K562 (cell line): ENCODE data around the gene TENM3.

Source experiments
- BRCA1 ChIP-seq, 2 experiments: fragments of 450-650 bp in 1 of 2; sonication (generic) in 1 of 2; formaldehyde crosslinking in 1 of 2; IDR thresholded peaks; 2 replicates each; pipeline versions ENCODE4 v1.5.0 to v1.6.1; 2017 to 2020; ENCODE audit warnings: mild to moderate bottlenecking in 1 of 2, missing genetic modification reagents in 1 of 2
- CHD4 ChIP-seq: fragments of 200-600 bp; sonication (generic); IDR thresholded peaks from 3 replicates; pipeline ENCODE4 v1.6.1; 2012; ENCODE audit warnings: low read depth, mild to moderate bottlenecking, mixed read lengths, low read length, inconsistent platforms; ENCODE audit not compliant: insufficient read depth, insufficient replicate concordance, poor library complexity, severe bottlenecking
- FIP1L1 ChIP-seq: fragments of 200-400 bp; formaldehyde crosslinking; IDR thresholded peaks from 2 replicates; pipeline ENCODE4 v1.6.1; 2018; ENCODE audit warnings: mild to moderate bottlenecking, low read depth, low read length; ENCODE audit not compliant: poor library complexity, severe bottlenecking
- GATAD2A ChIP-seq: fragments of 450-650 bp; IDR thresholded peaks from 2 replicates; pipeline ENCODE4 v1.6.1; 2017
- GATAD2B ChIP-seq: fragments of 450-650 bp; IDR thresholded peaks from 2 replicates; pipeline ENCODE4 v1.6.1; 2017; ENCODE audit warnings: mild to moderate bottlenecking, borderline replicate concordance
- NBN ChIP-seq: fragments of 450-650 bp; IDR thresholded peaks from 2 replicates; pipeline ENCODE4 v1.6.1; 2016; ENCODE audit warnings: low read depth, mild to moderate bottlenecking
- RFX5 ChIP-seq: IDR thresholded peaks from 2 replicates; pipeline ENCODE4 v1.6.1; 2011; ENCODE audit warnings: low read depth, mild to moderate bottlenecking, improper control_type of control experiment, low read length
- SRSF9 ChIP-seq: fragments of 200-400 bp; formaldehyde crosslinking; IDR thresholded peaks from 2 replicates; pipeline ENCODE4 v1.6.1; 2017; ENCODE audit warnings: low read depth, low read length, borderline replicate concordance
- TF ChIP-seq, protein P1 (sequence below), 2 experiments: IDR thresholded peaks; 2 replicates each; pipeline ENCODE4 v1.6.1; 2012; ENCODE audit warnings: improper control_type of control experiment in 2 of 2, low read depth in 2 of 2, low read length in 2 of 2, borderline replicate concordance in 1 of 2
- TF ChIP-seq, protein P2 (sequence below), 3 experiments: IDR thresholded peaks in 2 of 3; conservative IDR thresholded peaks in 1 of 3; 2 replicates each; pipeline ENCODE4 v1.5.1; 2011 to 2012; ENCODE audit warnings: low read length in 3 of 3, mild to moderate bottlenecking in 3 of 3, control low read depth in 2 of 3, improper control_type of control experiment in 1 of 3, inconsistent platforms in 1 of 3, low read depth in 1 of 3, mixed read lengths in 1 of 3, moderate library complexity in 1 of 3; ENCODE audit not compliant: insufficient read depth in 2 of 3
- TF ChIP-seq, protein P3 (sequence below): fragments of 450-650 bp; IDR thresholded peaks from 2 replicates; pipeline ENCODE4 v1.6.1; 2016
- TF ChIP-seq, protein P4 (sequence below): sonication (generic); formaldehyde crosslinking; IDR thresholded peaks from 2 replicates; pipeline ENCODE4 v1.8.0; 2023; ENCODE audit warnings: mild to moderate bottlenecking, missing genetic modification reagents

DNA sequence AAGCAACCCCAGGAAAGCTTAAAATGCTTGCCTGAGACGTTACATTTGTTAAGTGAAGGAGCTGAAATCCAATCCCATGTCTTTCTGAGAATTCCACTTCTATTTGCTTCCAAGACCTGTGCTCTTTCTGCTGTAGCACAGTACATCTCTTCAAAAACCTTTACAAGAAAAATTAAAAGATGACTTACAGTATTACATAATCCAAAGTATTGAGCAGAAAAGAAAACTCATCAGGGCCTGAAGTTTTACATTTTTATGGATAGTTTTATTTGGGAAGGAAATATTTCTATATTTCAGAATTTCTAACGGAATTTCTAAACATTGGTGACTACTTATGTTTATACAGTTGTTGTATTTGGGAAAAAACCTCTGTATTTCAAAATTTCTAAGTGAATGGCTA lies 276.3 kb downstream of the TENM3 start:
- TF ChIP-seq, protein P1, sequence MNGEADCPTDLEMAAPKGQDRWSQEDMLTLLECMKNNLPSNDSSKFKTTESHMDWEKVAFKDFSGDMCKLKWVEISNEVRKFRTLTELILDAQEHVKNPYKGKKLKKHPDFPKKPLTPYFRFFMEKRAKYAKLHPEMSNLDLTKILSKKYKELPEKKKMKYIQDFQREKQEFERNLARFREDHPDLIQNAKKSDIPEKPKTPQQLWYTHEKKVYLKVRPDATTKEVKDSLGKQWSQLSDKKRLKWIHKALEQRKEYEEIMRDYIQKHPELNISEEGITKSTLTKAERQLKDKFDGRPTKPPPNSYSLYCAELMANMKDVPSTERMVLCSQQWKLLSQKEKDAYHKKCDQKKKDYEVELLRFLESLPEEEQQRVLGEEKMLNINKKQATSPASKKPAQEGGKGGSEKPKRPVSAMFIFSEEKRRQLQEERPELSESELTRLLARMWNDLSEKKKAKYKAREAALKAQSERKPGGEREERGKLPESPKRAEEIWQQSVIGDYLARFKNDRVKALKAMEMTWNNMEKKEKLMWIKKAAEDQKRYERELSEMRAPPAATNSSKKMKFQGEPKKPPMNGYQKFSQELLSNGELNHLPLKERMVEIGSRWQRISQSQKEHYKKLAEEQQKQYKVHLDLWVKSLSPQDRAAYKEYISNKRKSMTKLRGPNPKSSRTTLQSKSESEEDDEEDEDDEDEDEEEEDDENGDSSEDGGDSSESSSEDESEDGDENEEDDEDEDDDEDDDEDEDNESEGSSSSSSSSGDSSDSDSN (IDR thresholded peaks at IDR 0.05; ENCODE audit: borderline replicate concordance in 1 of 2, low read depth in 2 of 2, low read length in 2 of 2) = no peak
- TF ChIP-seq, protein P2, sequence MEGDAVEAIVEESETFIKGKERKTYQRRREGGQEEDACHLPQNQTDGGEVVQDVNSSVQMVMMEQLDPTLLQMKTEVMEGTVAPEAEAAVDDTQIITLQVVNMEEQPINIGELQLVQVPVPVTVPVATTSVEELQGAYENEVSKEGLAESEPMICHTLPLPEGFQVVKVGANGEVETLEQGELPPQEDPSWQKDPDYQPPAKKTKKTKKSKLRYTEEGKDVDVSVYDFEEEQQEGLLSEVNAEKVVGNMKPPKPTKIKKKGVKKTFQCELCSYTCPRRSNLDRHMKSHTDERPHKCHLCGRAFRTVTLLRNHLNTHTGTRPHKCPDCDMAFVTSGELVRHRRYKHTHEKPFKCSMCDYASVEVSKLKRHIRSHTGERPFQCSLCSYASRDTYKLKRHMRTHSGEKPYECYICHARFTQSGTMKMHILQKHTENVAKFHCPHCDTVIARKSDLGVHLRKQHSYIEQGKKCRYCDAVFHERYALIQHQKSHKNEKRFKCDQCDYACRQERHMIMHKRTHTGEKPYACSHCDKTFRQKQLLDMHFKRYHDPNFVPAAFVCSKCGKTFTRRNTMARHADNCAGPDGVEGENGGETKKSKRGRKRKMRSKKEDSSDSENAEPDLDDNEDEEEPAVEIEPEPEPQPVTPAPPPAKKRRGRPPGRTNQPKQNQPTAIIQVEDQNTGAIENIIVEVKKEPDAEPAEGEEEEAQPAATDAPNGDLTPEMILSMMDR (IDR thresholded peaks at IDR 0.05 in 2 of 3, conservative IDR thresholded peaks at IDR 0.05 in 1 of 3; ENCODE audit: insufficient read depth in 2 of 3, low read depth in 1 of 3, low read length in 3 of 3) = no peak
- TF ChIP-seq, protein P3, sequence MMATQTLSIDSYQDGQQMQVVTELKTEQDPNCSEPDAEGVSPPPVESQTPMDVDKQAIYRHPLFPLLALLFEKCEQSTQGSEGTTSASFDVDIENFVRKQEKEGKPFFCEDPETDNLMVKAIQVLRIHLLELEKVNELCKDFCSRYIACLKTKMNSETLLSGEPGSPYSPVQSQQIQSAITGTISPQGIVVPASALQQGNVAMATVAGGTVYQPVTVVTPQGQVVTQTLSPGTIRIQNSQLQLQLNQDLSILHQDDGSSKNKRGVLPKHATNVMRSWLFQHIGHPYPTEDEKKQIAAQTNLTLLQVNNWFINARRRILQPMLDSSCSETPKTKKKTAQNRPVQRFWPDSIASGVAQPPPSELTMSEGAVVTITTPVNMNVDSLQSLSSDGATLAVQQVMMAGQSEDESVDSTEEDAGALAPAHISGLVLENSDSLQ = no peak
- no peak for TF ChIP-seq FIP1L1
- no peak for TF ChIP-seq CHD4
- TF ChIP-seq RFX5 = no peak
- no peak for TF ChIP-seq BRCA1 (IDR thresholded peaks at IDR 0.05)
- TF ChIP-seq BRCA1 (CRISPR knock-in tag; IDR thresholded peaks at IDR 0.05) = no peak
- TF ChIP-seq, protein P4, sequence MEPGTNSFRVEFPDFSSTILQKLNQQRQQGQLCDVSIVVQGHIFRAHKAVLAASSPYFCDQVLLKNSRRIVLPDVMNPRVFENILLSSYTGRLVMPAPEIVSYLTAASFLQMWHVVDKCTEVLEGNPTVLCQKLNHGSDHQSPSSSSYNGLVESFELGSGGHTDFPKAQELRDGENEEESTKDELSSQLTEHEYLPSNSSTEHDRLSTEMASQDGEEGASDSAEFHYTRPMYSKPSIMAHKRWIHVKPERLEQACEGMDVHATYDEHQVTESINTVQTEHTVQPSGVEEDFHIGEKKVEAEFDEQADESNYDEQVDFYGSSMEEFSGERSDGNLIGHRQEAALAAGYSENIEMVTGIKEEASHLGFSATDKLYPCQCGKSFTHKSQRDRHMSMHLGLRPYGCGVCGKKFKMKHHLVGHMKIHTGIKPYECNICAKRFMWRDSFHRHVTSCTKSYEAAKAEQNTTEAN (CRISPR knock-in tag) = no peak
- TF ChIP-seq GATAD2B = no peak
- TF ChIP-seq NBN = no peak
- TF ChIP-seq GATAD2A = no peak
- no peak for TF ChIP-seq SRSF9
